H9 (cell line): ENCODE data around the gene P4HA1. TPM values are rescaled to one million over a fixed set of nuclear protein-coding genes. Genes with fewer than 3 reads are reported as not detected.

Experiments used
- DNase-seq: peaks from one replicate; pipeline ENCODE4 v3.0.0-alpha.2; 2017
- H2AFZ ChIP-seq: one replicate; pipeline ENCODE4 v1.6.1; 2013; ENCODE audit warnings: mild to moderate bottlenecking, low read length, control low read depth, moderate library complexity
- H2AK5ac ChIP-seq: 2 replicates; pipeline ENCODE4 v1.6.1; 2013; ENCODE audit warnings: low read length, control low read depth, mixed read lengths; ENCODE audit not compliant: insufficient read length
- H2BK120ac ChIP-seq: one replicate; pipeline ENCODE4 v1.6.1; 2013; ENCODE audit warnings: low read depth, mild to moderate bottlenecking, low read length, control low read depth, inconsistent platforms; ENCODE audit not compliant: poor library complexity, severe bottlenecking
- H2BK12ac ChIP-seq: 2 replicates; pipeline ENCODE4 v1.6.1; 2013; ENCODE audit warnings: low read length, control low read depth, mixed read lengths, low read depth; ENCODE audit not compliant: insufficient read length
- H2BK15ac ChIP-seq: 2 replicates; pipeline ENCODE4 v1.6.1; 2013; ENCODE audit warnings: low read depth, low read length, control low read depth
- H2BK20ac ChIP-seq: one replicate; pipeline ENCODE4 v1.6.1; 2013; ENCODE audit warnings: low read depth, mild to moderate bottlenecking, low read length, control low read depth, inconsistent platforms; ENCODE audit not compliant: poor library complexity, severe bottlenecking
- H2BK5ac ChIP-seq: 2 replicates; pipeline ENCODE4 v1.6.1; 2013; ENCODE audit warnings: low read length, control low read depth, mixed read lengths; ENCODE audit not compliant: insufficient read length
- H3K14ac ChIP-seq: 2 replicates; pipeline ENCODE4 v1.6.1; 2013; ENCODE audit warnings: low read length, control low read depth; ENCODE audit not compliant: insufficient read depth
- H3K18ac ChIP-seq: 2 replicates; pipeline ENCODE4 v1.6.1; 2013; ENCODE audit warnings: low read depth, mild to moderate bottlenecking, mixed read lengths, low read length, control low read depth; ENCODE audit not compliant: insufficient read length
- H3K23ac ChIP-seq: 2 replicates; pipeline ENCODE4 v1.6.1; 2013; ENCODE audit warnings: low read length, control low read depth, mixed read lengths, low read depth; ENCODE audit not compliant: insufficient read length
- H3K23me2 ChIP-seq: 2 replicates; pipeline ENCODE4 v1.6.1; 2013; ENCODE audit warnings: low read depth, mild to moderate bottlenecking, mixed read lengths, low read length, control low read depth; ENCODE audit not compliant: insufficient read length, poor library complexity, severe bottlenecking
- H3K27ac ChIP-seq: 2 replicates; pipeline ENCODE4 v1.5.1; 2013; ENCODE audit warnings: low read length, control low read depth, mixed read lengths, low read depth; ENCODE audit not compliant: insufficient read length
- H3K27me3 ChIP-seq: 2 replicates; pipeline ENCODE4 v1.6.1; 2013; ENCODE audit warnings: low read length, control low read depth, inconsistent platforms; ENCODE audit not compliant: insufficient read depth
- H3K4ac ChIP-seq: 2 replicates; pipeline ENCODE4 v1.6.1; 2013; ENCODE audit warnings: low read depth, mild to moderate bottlenecking, control low read depth, inconsistent platforms, low read length, moderate library complexity
- H3K4me1 ChIP-seq: 2 replicates; pipeline ENCODE4 v1.6.1; 2013; ENCODE audit warnings: low read length, control low read depth, inconsistent platforms; ENCODE audit not compliant: insufficient read depth
- H3K4me2 ChIP-seq: 2 replicates; pipeline ENCODE4 v1.6.1; 2013; ENCODE audit warnings: low read length, control low read depth, mixed read lengths; ENCODE audit not compliant: insufficient read length, insufficient read depth
- H3K56ac ChIP-seq: 2 replicates; pipeline ENCODE4 v1.6.1; 2013; ENCODE audit warnings: low read depth, mild to moderate bottlenecking, mixed read lengths, low read length, control low read depth; ENCODE audit not compliant: insufficient read length
- H3K79me1 ChIP-seq: 2 replicates; pipeline ENCODE4 v1.6.1; 2013; ENCODE audit warnings: low read depth, mild to moderate bottlenecking, moderate library complexity, low read length, control low read depth, inconsistent platforms; ENCODE audit not compliant: insufficient read depth, poor library complexity, severe bottlenecking
- H3K79me2 ChIP-seq: 2 replicates; pipeline ENCODE4 v1.6.1; 2013; ENCODE audit warnings: low read length, control low read depth, inconsistent platforms; ENCODE audit not compliant: insufficient read depth
- H3K9ac ChIP-seq: 2 replicates; pipeline ENCODE4 v1.6.1; 2013; ENCODE audit warnings: low read length, control low read depth, mixed read lengths; ENCODE audit not compliant: insufficient read length; ENCODE audit errors: extremely low read depth
- H3K9me3 ChIP-seq: one replicate; pipeline ENCODE4 v1.6.1; 2013; ENCODE audit warnings: low read depth, low read length, inconsistent platforms; ENCODE audit not compliant: control insufficient read depth
- H3T11ph ChIP-seq: one replicate; pipeline ENCODE4 v1.6.1; 2013; ENCODE audit warnings: mild to moderate bottlenecking, low read length, control low read depth, inconsistent platforms
- H4K20me1 ChIP-seq: one replicate; pipeline ENCODE4 v1.6.1; 2013; ENCODE audit not compliant: control insufficient read depth, insufficient read length, insufficient read depth
- H4K5ac ChIP-seq: 2 replicates; pipeline ENCODE4 v1.6.1; 2013; ENCODE audit warnings: low read depth, mild to moderate bottlenecking, mixed read lengths, low read length, control low read depth; ENCODE audit not compliant: insufficient read length
- H4K8ac ChIP-seq: replicated peaks from 2 replicates; pipeline ENCODE4 v1.6.1; 2013; ENCODE audit warnings: low read length, control low read depth, mixed read lengths, low read depth; ENCODE audit not compliant: insufficient read length
- H4K91ac ChIP-seq: 2 replicates; pipeline ENCODE4 v1.6.1; 2013; ENCODE audit warnings: low read depth, mild to moderate bottlenecking, moderate library complexity, mixed read lengths, low read length, control low read depth; ENCODE audit not compliant: insufficient read length
- H3K27ac Mint-ChIP-seq, 3 experiments: 2 replicates in 2 of 3; 3 replicates in 1 of 3; pipeline ENCODE4 v1.8.0; 2020 to 2021; ENCODE audit warnings: mixed read lengths in 3 of 3, mild to moderate bottlenecking in 1 of 3, moderate library complexity in 1 of 3
- H3K27me3 Mint-ChIP-seq: 2 replicates; pipeline ENCODE4 v1.8.0; 2021; ENCODE audit warnings: low read depth, mild to moderate bottlenecking, moderate library complexity, mixed read lengths
- H3K36me3 Mint-ChIP-seq, 3 experiments: 2 replicates in 2 of 3; 3 replicates in 1 of 3; pipeline ENCODE4 v1.8.0; 2020 to 2021; ENCODE audit warnings: low read depth in 3 of 3, mixed read lengths in 3 of 3; ENCODE audit not compliant: insufficient read depth in 1 of 3
- H3K4me1 Mint-ChIP-seq, 2 experiments: 2 replicates each; pipeline ENCODE4 v1.8.0; 2020; ENCODE audit warnings: mixed read lengths in 2 of 2
- H3K4me3 Mint-ChIP-seq, 2 experiments: 2 replicates in 1 of 2; 3 replicates in 1 of 2; pipeline ENCODE4 v1.8.0; 2020 to 2021; ENCODE audit warnings: mild to moderate bottlenecking in 2 of 2, mixed read lengths in 2 of 2, moderate library complexity in 1 of 2
- H3K9me3 Mint-ChIP-seq, 2 experiments: 2 replicates in 1 of 2; 3 replicates in 1 of 2; pipeline ENCODE4 v1.8.0; 2020; ENCODE audit warnings: mild to moderate bottlenecking in 2 of 2, mixed read lengths in 2 of 2, moderate library complexity in 1 of 2
- CTCF ChIP-seq: fragments of 200-600 bp; sonication (generic); conservative IDR thresholded peaks from 3 replicates; pipeline ENCODE4 v1.8.0; 2021; ENCODE audit warnings: antibody characterized with exemption, mild to moderate bottlenecking
- WGBS: extraction: QIAGEN DNeasy Blood & Tissue Kit; methylation state at CpG from one replicate; pipeline ENCODE4 v1.1.7; 2013; ENCODE audit warnings: missing lambda C conversion rate, low lambda C conversion rate, mixed read lengths; ENCODE audit not compliant: insufficient read length; ENCODE audit errors: extremely low coverage; 5-methylcytosine and 5-hydroxymethylcytosine counted together
- total RNA-seq: library from RNA; stranded (reverse); gene quantifications from 2 replicates; pipeline ENCODE4 v1.2.1, GENCODE V29; 2021

Gene P4HA1
- total RNA-seq, 1 experiment from 2014 or later: 48.6 TPM

DNA sequence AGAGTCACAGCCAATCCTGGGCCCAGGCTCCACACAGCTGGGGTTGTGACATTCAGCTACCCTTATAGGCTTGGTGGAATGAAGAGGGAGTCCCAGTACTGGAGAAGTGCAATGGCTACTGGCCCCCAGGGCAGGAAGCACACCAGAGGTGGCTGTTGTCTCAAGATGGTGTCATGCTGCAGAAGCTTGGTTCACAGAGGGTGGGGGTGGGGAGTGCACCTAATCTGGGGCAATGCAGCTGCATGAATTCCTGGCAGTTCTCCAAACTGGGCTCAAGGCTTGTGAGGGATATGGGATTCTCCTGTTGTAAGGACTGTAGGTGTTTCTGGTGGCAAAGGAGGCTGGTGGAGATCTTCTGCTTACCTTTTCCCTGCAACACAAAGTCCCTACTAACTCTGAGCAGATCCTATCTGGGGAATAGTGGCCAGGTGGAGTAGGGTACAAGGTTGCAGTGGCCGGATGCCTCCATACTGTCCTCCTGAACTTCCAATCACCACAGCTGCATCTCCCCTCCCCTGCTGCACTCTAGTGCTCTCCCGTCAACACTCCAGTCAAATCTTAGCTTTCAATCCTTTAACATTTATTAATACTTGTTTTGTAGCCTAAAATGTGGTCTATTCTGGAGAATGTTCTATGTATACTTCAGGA lies 114.7 kb downstream of the P4HA1 start:
- no peak overlapping the region for H2BK5ac ChIP-seq
- Mint-ChIP-seq H3K27me3 (no peaks in the 10 kb centered on the region), H3K4me3 (no peak overlapping the region), H3K27ac (no peak overlapping the region), H3K36me3 (peaks cover 6 to 30% (median 19%) of the 10 kb centered on the region in 3 experiments; a peak in 6 of 7 replicates), H3K9me3 (peaks cover 32 to 33% of the 10 kb centered on the region in 2 experiments), H3K4me1 (peaks cover 0 to 5% of the 10 kb centered on the region in 2 experiments; a peak in 1 of 4 replicates)
- H2AFZ ChIP-seq: no peak overlapping the region
- no peak overlapping the region for H2BK15ac ChIP-seq
- H4K20me1 ChIP-seq: no peaks in the 10 kb centered on the region
- no peak for TF ChIP-seq CTCF
- H3K4me2 ChIP-seq: no peak overlapping the region
- no CpG with 5 or more reads among the region's 2 CpGs for WGBS
- no peak overlapping the region for H3K18ac ChIP-seq
- no peaks in the 10 kb centered on the region for H3K79me1 ChIP-seq
- no peaks in the 10 kb centered on the region for H3K9me3 ChIP-seq
- H3K4ac ChIP-seq: no peak overlapping the region
- no peak overlapping the region for H2AK5ac ChIP-seq
- H3K23me2 ChIP-seq: no peaks in the 10 kb centered on the region
- H3K27me3 ChIP-seq: no peaks in the 10 kb centered on the region
- H3K79me2 ChIP-seq: no peaks in the 10 kb centered on the region
- no peak overlapping the region for H2BK120ac ChIP-seq
- no peak overlapping the region for H3K23ac ChIP-seq
- no peak for DNase-seq
- H2BK20ac ChIP-seq: no peak overlapping the region
- H4K91ac ChIP-seq: no peak overlapping the region
- H4K5ac ChIP-seq: no peak overlapping the region
- H3K4me1 ChIP-seq: no peaks in the 10 kb centered on the region
- no peak overlapping the region for H4K8ac ChIP-seq
- H3K56ac ChIP-seq: no peak overlapping the region
- H3K27ac ChIP-seq: no peak overlapping the region
- no peak overlapping the region for H2BK12ac ChIP-seq
- no peak overlapping the region for H3T11ph ChIP-seq
- no peak overlapping the region for H3K14ac ChIP-seq
- no peak overlapping the region for H3K9ac ChIP-seq
